Astrocyte of the cerebellum (primary cell): Measurements from ENCODE around the gene PPP1R13L.

Source experiments
- DNase-seq: peaks from one replicate; pipeline ENCODE4 v3.0.0-alpha.2; 2011; ENCODE audit warnings: low read depth
- H3K4me3 ChIP-seq: 2 replicates; pipeline ENCODE4 v1.5.1; 2011; ENCODE audit warnings: mild to moderate bottlenecking, low read depth, low read length, moderate library complexity
- CTCF ChIP-seq: IDR thresholded peaks from 2 replicates; pipeline ENCODE4 v1.5.1; 2012; ENCODE audit warnings: low read length, low read depth, moderate library complexity, mild to moderate bottlenecking; ENCODE audit errors: missing control alignments
- in situ Hi-C: cut with HindIII; loops from 2 replicates; pipeline ENCODE4 v1.10.0; 2017; ENCODE audit warnings: low sequenced_read_pairs

Gene PPP1R13L

GRCh38 chr19:45358213-45358792 is 46.6 kb downstream of the PPP1R13L start:
- in situ Hi-C loops: no loop called here
- no peak for TF ChIP-seq CTCF
- no peak overlapping the region for H3K4me3 ChIP-seq
- no peak for DNase-seq

- no peak overlapping the region for H3K4me3 ChIP-seq
- DNase-seq: no peak
- in situ Hi-C loops: no loop called here
- TF ChIP-seq CTCF: no peak
Measured at GRCh38 chr19:45357445-45357783, 47.5 kb downstream of the PPP1R13L start.

GRCh38 chr19:45356760-45357444 is 48.0 kb downstream of the PPP1R13L start:
- no peak for DNase-seq
- H3K4me3 ChIP-seq: no peak overlapping the region
- in situ Hi-C loops: no loop called here

GRCh38 chr19:45355910-45356309 is 49.0 kb downstream of the PPP1R13L start:
- in situ Hi-C loops: no loop called here
- H3K4me3 ChIP-seq: no peak overlapping the region
- no peak for TF ChIP-seq CTCF
- no peak for DNase-seq

More at GRCh38 chr19:45356760-45357444, 48.0 kb downstream of the PPP1R13L start:
- TF ChIP-seq CTCF: no peak

- TF ChIP-seq CTCF: no peak
- in situ Hi-C loops: no loop called here
- H3K4me3 ChIP-seq: no peak overlapping the region
- no peak for DNase-seq
Measured at GRCh38 chr19:45355402-45355801, 49.5 kb downstream of the PPP1R13L start.

- no peak for DNase-seq
- TF ChIP-seq CTCF: no peak
- in situ Hi-C loops: no loop called here
- H3K4me3 ChIP-seq: no peak overlapping the region
Measured at GRCh38 chr19:45354241-45354842, 50.5 kb downstream of the PPP1R13L start.
